BLaER1 treated with 17β-estradiol and CSF1 and Interleukin-3, amounts not matched to agents 10 nM and 100 nM (cell line): ENCODE results near the gene PCNX2.

Experiments used
- H3K27ac ChIP-seq, 11 experiments: shearing (Covaris generic); formaldehyde crosslinking; 2 replicates each; pipeline ENCODE4 v1.8.1; 2022
- H3K27me3 ChIP-seq, 11 experiments: shearing (Covaris generic); formaldehyde crosslinking; 2 replicates each; pipeline ENCODE4 v1.8.1; 2022
- H3K36me3 ChIP-seq, 11 experiments: shearing (Covaris generic); formaldehyde crosslinking; 2 replicates each; pipeline ENCODE4 v1.8.1; 2022
- H3K4me1 ChIP-seq, 10 experiments: shearing (Covaris generic); formaldehyde crosslinking; 2 replicates each; pipeline ENCODE4 v1.8.1; 2022
- H3K4me2 ChIP-seq, 11 experiments: shearing (Covaris generic); formaldehyde crosslinking; 2 replicates each; pipeline ENCODE4 v1.8.1; 2022
- H3K4me3 ChIP-seq, 10 experiments: shearing (Covaris generic); formaldehyde crosslinking; 2 replicates each; pipeline ENCODE4 v1.8.1; 2022
- H3K9ac ChIP-seq, 11 experiments: shearing (Covaris generic); formaldehyde crosslinking; 2 replicates each; pipeline ENCODE4 v1.8.1; 2022
- H3K9me3 ChIP-seq, 11 experiments: shearing (Covaris generic); formaldehyde crosslinking; replicated peaks in 1 of 11; 2 replicates each; pipeline ENCODE4 v1.8.1; 2022
- H4K20me1 ChIP-seq, 11 experiments: shearing (Covaris generic); formaldehyde crosslinking; 2 replicates each; pipeline ENCODE4 v1.8.1; 2022
- Cebpa-rat ChIP-seq, 11 experiments: shearing (Covaris generic); IDR thresholded peaks; 2 replicates each; pipeline ENCODE4 v1.8.1; 2022

PCNX2 gene

GRCh38 chr1:233245191-233245765, 50.2 kb downstream of the PCNX2 start:
- H3K27me3 ChIP-seq = no peaks in the 10 kb centered on the region
- no peaks in the 10 kb centered on the region; a peak in 1 of 22 replicates for H4K20me1 ChIP-seq
- no peak for TF ChIP-seq Cebpa-rat (IDR thresholded peaks at IDR 0.05)
- H3K4me1 ChIP-seq = peaks cover 7 to 37% (median 21%) of the 10 kb centered on the region in 10 experiments
- no peak overlapping the region for H3K27ac ChIP-seq
- no peak overlapping the region; a peak in 1 of 22 replicates for H3K4me2 ChIP-seq
- H3K9me3 ChIP-seq = no peaks in the 10 kb centered on the region
- peaks cover 0 to 6% (median 0%) of the 10 kb centered on the region in 11 experiments; a peak in 3 of 22 replicates for H3K36me3 ChIP-seq
- no peak overlapping the region for H3K4me3 ChIP-seq
- no peak overlapping the region for H3K9ac ChIP-seq

- Histone ChIP-seq H3K4me3 (no peak overlapping the region), H3K4me2 (no peak overlapping the region), H3K27me3 (no peaks in the 10 kb centered on the region), H3K9ac (no peak overlapping the region), H3K27ac (no peak overlapping the region), H3K9me3 (no peaks in the 10 kb centered on the region), H4K20me1 (no peaks in the 10 kb centered on the region; a peak in 1 of 22 replicates), H3K4me1 (peaks cover 7 to 37% (median 19%) of the 10 kb centered on the region in 10 experiments), H3K36me3 (0 out of 22 replicates have a peak, but pooled peaks cover 0 to under 1% (median 0%) of the 10 kb centered on the region in 11 experiments)
- TF ChIP-seq Cebpa-rat (IDR thresholded peaks at IDR 0.05) = no peak
Observed at GRCh38 chr1:233244183-233244582, 51.3 kb downstream of the PCNX2 start.

GRCh38 chr1:233242827-233243483, 52.6 kb downstream of the PCNX2 start:
- H3K4me2 ChIP-seq = peak overlapping the region in 7 of 11 experiments; percentile 29 to 72 (median 67); a peak in 14 of 22 replicates
- H3K36me3 ChIP-seq = no peaks in the 10 kb centered on the region
- no peak overlapping the region for H3K9ac ChIP-seq
- no peaks in the 10 kb centered on the region; a peak in 1 of 22 replicates for H4K20me1 ChIP-seq
- no peak overlapping the region for H3K4me3 ChIP-seq
- H3K27ac ChIP-seq = peak overlapping the region in 2 of 11 experiments; percentile 9 to 44; a peak in 2 of 22 replicates
- no peaks in the 10 kb centered on the region for H3K27me3 ChIP-seq
- peaks cover 0 to 30% (median 12%) of the 10 kb centered on the region in 10 experiments; a peak in 13 of 20 replicates for H3K4me1 ChIP-seq
- H3K9me3 ChIP-seq = no peaks in the 10 kb centered on the region
- TF ChIP-seq Cebpa-rat (IDR thresholded peaks at IDR 0.05) = peak in 1 of 11 experiments; percentile 30; a peak in 1 of 22 replicates

GRCh38 chr1:233241759-233242158, 53.8 kb downstream of the PCNX2 start:
- Histone ChIP-seq H3K4me2 (no peak overlapping the region), H3K4me3 (no peak overlapping the region), H3K9me3 (no peaks in the 10 kb centered on the region), H3K9ac (no peak overlapping the region), H3K27ac (no peak overlapping the region), H3K36me3 (0 out of 22 replicates have a peak, but pooled peaks cover 0 to under 1% (median 0%) of the 10 kb centered on the region in 11 experiments), H4K20me1 (no peaks in the 10 kb centered on the region; a peak in 1 of 22 replicates), H3K4me1 (peaks cover 0 to 30% (median 12%) of the 10 kb centered on the region in 10 experiments; a peak in 13 of 20 replicates), H3K27me3 (no peaks in the 10 kb centered on the region)
- TF ChIP-seq Cebpa-rat (IDR thresholded peaks at IDR 0.05) = no peak

- TF ChIP-seq Cebpa-rat (IDR thresholded peaks at IDR 0.05) = no peak
- Histone ChIP-seq H3K36me3 (0 out of 22 replicates have a peak, but pooled peaks cover 0 to 3% (median 0%) of the 10 kb centered on the region in 11 experiments), H3K4me3 (no peak overlapping the region), H3K4me2 (peak overlapping the region in 3 of 11 experiments; percentile 6 to 57 (median 48); a peak in 5 of 22 replicates), H3K27ac (no peak overlapping the region), H3K4me1 (peaks cover 0 to 30% (median 12%) of the 10 kb centered on the region in 10 experiments; a peak in 13 of 20 replicates), H3K27me3 (no peaks in the 10 kb centered on the region), H4K20me1 (no peaks in the 10 kb centered on the region; a peak in 1 of 22 replicates), H3K9me3 (no peaks in the 10 kb centered on the region), H3K9ac (no peak overlapping the region; a peak in 1 of 22 replicates)
Observed at GRCh38 chr1:233240829-233241682, 54.5 kb downstream of the PCNX2 start.

- TF ChIP-seq Cebpa-rat (IDR thresholded peaks at IDR 0.05) = no peak
- no peaks in the 10 kb centered on the region; a peak in 1 of 22 replicates for H4K20me1 ChIP-seq
- H3K4me1 ChIP-seq = peaks cover 0 to 28% (median 12%) of the 10 kb centered on the region in 10 experiments; a peak in 13 of 20 replicates
- H3K36me3 ChIP-seq = peaks cover 0 to 3% (median 0%) of the 10 kb centered on the region in 11 experiments; a peak in 1 of 22 replicates
- no peak overlapping the region for H3K27ac ChIP-seq
- no peak overlapping the region for H3K9ac ChIP-seq
- no peaks in the 10 kb centered on the region for H3K27me3 ChIP-seq
- H3K4me2 ChIP-seq = peak overlapping the region in 2 of 11 experiments; percentile 48 to 57; a peak in 2 of 22 replicates
- no peaks in the 10 kb centered on the region for H3K9me3 ChIP-seq
- no peak overlapping the region for H3K4me3 ChIP-seq
Observed at GRCh38 chr1:233240371-233240770, 55.2 kb downstream of the PCNX2 start.

- H3K9me3 ChIP-seq = no peaks in the 10 kb centered on the region
- H3K27ac ChIP-seq = no peak overlapping the region
- TF ChIP-seq Cebpa-rat (IDR thresholded peaks at IDR 0.05) = no peak
- H3K36me3 ChIP-seq = peaks cover 0 to 9% (median 0%) of the 10 kb centered on the region in 11 experiments; a peak in 2 of 22 replicates
- H3K27me3 ChIP-seq = no peaks in the 10 kb centered on the region
- H3K9ac ChIP-seq = no peak overlapping the region
- no peak overlapping the region for H3K4me2 ChIP-seq
- no peak overlapping the region for H3K4me3 ChIP-seq
- H4K20me1 ChIP-seq = no peaks in the 10 kb centered on the region; a peak in 1 of 22 replicates
- peaks cover 0 to 26% (median 12%) of the 10 kb centered on the region in 10 experiments; a peak in 13 of 20 replicates for H3K4me1 ChIP-seq
Observed at GRCh38 chr1:233238884-233239431, 56.6 kb downstream of the PCNX2 start.

- H3K9ac ChIP-seq = no peak overlapping the region
- H3K27ac ChIP-seq = no peak overlapping the region
- H4K20me1 ChIP-seq = no peaks in the 10 kb centered on the region
- no peak overlapping the region for H3K4me3 ChIP-seq
- TF ChIP-seq Cebpa-rat (IDR thresholded peaks at IDR 0.05) = no peak
- H3K4me2 ChIP-seq = no peak overlapping the region
- no peaks in the 10 kb centered on the region for H3K9me3 ChIP-seq
- H3K27me3 ChIP-seq = no peaks in the 10 kb centered on the region
- peaks cover 0 to 9% (median 0%) of the 10 kb centered on the region in 11 experiments; a peak in 2 of 22 replicates for H3K36me3 ChIP-seq
- peaks cover 0 to 15% (median 4%) of the 10 kb centered on the region in 10 experiments; a peak in 12 of 20 replicates for H3K4me1 ChIP-seq
Observed at GRCh38 chr1:233237647-233238046, 57.9 kb downstream of the PCNX2 start.
